Body of pancreas (tissue), 4 donors: Measurements from ENCODE around the gene MORC1.

ENCODE experiments used
- POLR2A ChIP-seq, 3 donors: fragments of 450-650 bp; IDR thresholded peaks; one replicate each; pipeline ENCODE4 v1.6.1; 2016; ENCODE audit warnings: antibody characterized with exemption in 3 of 3, mild to moderate bottlenecking in 2 of 3
- TF ChIP-seq, protein P1 (sequence below), 7 experiments: fragments of 450-650 bp in 4 of 7; fragments of 200-600 bp in 3 of 7; sonication (generic) in 3 of 7; IDR thresholded peaks; one replicate each; pipeline ENCODE4 v1.5.1; 2016 to 2019; ENCODE audit warnings: antibody characterized with exemption in 7 of 7

- TF ChIP-seq, protein P1, sequence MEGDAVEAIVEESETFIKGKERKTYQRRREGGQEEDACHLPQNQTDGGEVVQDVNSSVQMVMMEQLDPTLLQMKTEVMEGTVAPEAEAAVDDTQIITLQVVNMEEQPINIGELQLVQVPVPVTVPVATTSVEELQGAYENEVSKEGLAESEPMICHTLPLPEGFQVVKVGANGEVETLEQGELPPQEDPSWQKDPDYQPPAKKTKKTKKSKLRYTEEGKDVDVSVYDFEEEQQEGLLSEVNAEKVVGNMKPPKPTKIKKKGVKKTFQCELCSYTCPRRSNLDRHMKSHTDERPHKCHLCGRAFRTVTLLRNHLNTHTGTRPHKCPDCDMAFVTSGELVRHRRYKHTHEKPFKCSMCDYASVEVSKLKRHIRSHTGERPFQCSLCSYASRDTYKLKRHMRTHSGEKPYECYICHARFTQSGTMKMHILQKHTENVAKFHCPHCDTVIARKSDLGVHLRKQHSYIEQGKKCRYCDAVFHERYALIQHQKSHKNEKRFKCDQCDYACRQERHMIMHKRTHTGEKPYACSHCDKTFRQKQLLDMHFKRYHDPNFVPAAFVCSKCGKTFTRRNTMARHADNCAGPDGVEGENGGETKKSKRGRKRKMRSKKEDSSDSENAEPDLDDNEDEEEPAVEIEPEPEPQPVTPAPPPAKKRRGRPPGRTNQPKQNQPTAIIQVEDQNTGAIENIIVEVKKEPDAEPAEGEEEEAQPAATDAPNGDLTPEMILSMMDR (IDR thresholded peaks at IDR 0.05) = no peak
- no peak for TF ChIP-seq POLR2A (IDR thresholded peaks at IDR 0.05)
These were observed 650 bp upstream of the MORC1 start for GRCh38 chr3:109118584-109118983.
